ENCODE data around the gene PLPPR3.
"Not testable (repeated sequence)": the region's sequence is repeated elsewhere in the genome, so short reads cannot be mapped to it uniquely, and the experiment has no call there.

PLPPR3 gene

GRCh38 chr19:823565-824121 lies 1.9 kb upstream of the PLPPR3 start:
- Histone ChIP-seq H3K27ac (no peak overlapping the region), H3K4me3 (no peak overlapping the region)
- no peak for TF ChIP-seq CTCF (IDR thresholded peaks at IDR 0.05)
- no peak for DNase-seq (ENCODE audit: low spot score)

- no peak for TF ChIP-seq CTCF (IDR thresholded peaks at IDR 0.05)
- H3K4me3 ChIP-seq: peak overlapping the region; percentile 66
- H3K27ac ChIP-seq: no peak overlapping the region
- DNase-seq (ENCODE audit: low spot score): no peak
These were observed 427 bp downstream of the PLPPR3 start for GRCh38 chr19:821231-821824.

GRCh38 chr19:820212-820611 lies 1.5 kb downstream of the PLPPR3 start:
- not testable (repeated sequence) for DNase-seq (ENCODE audit: low spot score); H3K4me3 ChIP-seq; H3K27ac ChIP-seq

GRCh38 chr19:816500-816857 lies 5.3 kb downstream of the PLPPR3 start:
- no peak overlapping the region for H3K27ac ChIP-seq
- no peak overlapping the region for H3K4me3 ChIP-seq
- no peak for DNase-seq (ENCODE audit: low spot score)
- TF ChIP-seq CTCF (IDR thresholded peaks at IDR 0.05): no peak

- H3K27ac ChIP-seq: no peak overlapping the region
- DNase-seq (ENCODE audit: low spot score): no peak
- TF ChIP-seq CTCF (IDR thresholded peaks at IDR 0.05): no peak
- no peak overlapping the region for H3K4me3 ChIP-seq
These were observed 5.8 kb downstream of the PLPPR3 start for GRCh38 chr19:815775-816499.

GRCh38 chr19:815079-815774 lies 6.5 kb downstream of the PLPPR3 start:
- no peak for DNase-seq (ENCODE audit: low spot score)
- TF ChIP-seq CTCF (IDR thresholded peaks at IDR 0.05): no peak
- Histone ChIP-seq H3K4me3 (no peak overlapping the region), H3K27ac (no peak overlapping the region)

GRCh38 chr19:814152-815078 lies 7.3 kb downstream of the PLPPR3 start:
- TF ChIP-seq CTCF (IDR thresholded peaks at IDR 0.05): no peak
- no peak overlapping the region for H3K4me3 ChIP-seq
- no peak for DNase-seq (ENCODE audit: low spot score)
- no peak overlapping the region for H3K27ac ChIP-seq

All from coronary artery (tissue), 2 donors.